Endothelial cell of umbilical vein (primary cell): Measurements from ENCODE around the gene SCGB1C1. TPM values are rescaled to one million over a fixed set of nuclear protein-coding genes. Genes with fewer than 3 reads are reported as not detected.
"Not testable (repeated sequence)": the region's sequence is repeated elsewhere in the genome, so short reads cannot be mapped to it uniquely, and the experiment has no call there.

ENCODE experiments used
- Bru-seq: library from RNA; stranded (reverse); fragments of 400-500 nt; gene quantifications from one replicate; lab custom pipeline; 2021; lab: Mats Ljungman, UMichigan
- BruChase-seq, 2 experiments: library from RNA; stranded (reverse); fragments of 400-500 nt; gene quantifications; one replicate each; lab custom pipeline; 2021; lab: Mats Ljungman, UMichigan
- BruUV-seq: library from RNA; stranded (reverse); fragments of 400-500 nt; replicated peaks from 2 replicates; lab custom pipeline; 2021; lab: Mats Ljungman, UMichigan
- CTCF ChIA-PET: fragments of 300-600, 350-600 bp; sonication (Branson Sonifier 250); formaldehyde crosslinking; loops from one replicate; lab custom pipeline; 2021; ENCODE audit warnings: antibody characterized with exemption, inconsistent platforms; lab: Charles Lee
- POLR2A ChIA-PET: fragments of 300-600, 350-600 bp; sonication (Branson Sonifier 250); formaldehyde crosslinking; loops from one replicate; lab custom pipeline; 2021; ENCODE audit warnings: antibody characterized with exemption, inconsistent platforms; lab: Charles Lee
- DNase-seq: peaks from one replicate; pipeline ENCODE4 v3.0.0-alpha.2; 2011; ENCODE audit warnings: low read depth, low spot score
- FAIRE-seq: peaks from 2 replicates; lab custom pipeline; 2011; peaks lifted over from hg19 to GRCh38; lab: Jason Lieb, UNC
- H2AFZ ChIP-seq: 2 replicates; pipeline ENCODE4 v1.6.0; 2012; ENCODE audit warnings: low read depth, low read length, control low read depth, inconsistent platforms
- H3K27ac ChIP-seq: 2 replicates; pipeline ENCODE4 v1.5.1; 2011; ENCODE audit warnings: low read depth, mild to moderate bottlenecking, control low read depth, low read length, moderate library complexity; ENCODE audit not compliant: insufficient read depth
- H3K27me3 ChIP-seq, 2 experiments: 2 replicates each; pipeline versions ENCODE4 v1.6.0 to v1.6.1; 2011; ENCODE audit warnings: low read length in 2 of 2, mixed read lengths in 1 of 2; ENCODE audit not compliant: control insufficient read depth in 2 of 2, insufficient read depth in 2 of 2
- H3K36me3 ChIP-seq, 2 experiments: 2 replicates in 1 of 2; 3 replicates in 1 of 2; pipeline ENCODE4 v1.5.1; 2011; ENCODE audit warnings: low read length in 2 of 2, mild to moderate bottlenecking in 1 of 2, moderate library complexity in 1 of 2; ENCODE audit not compliant: control insufficient read depth in 2 of 2, insufficient read depth in 2 of 2; ENCODE audit errors: extremely low read depth in 1 of 2
- H3K4me1 ChIP-seq: 3 replicates; pipeline ENCODE4 v1.5.1; 2011; ENCODE audit warnings: mild to moderate bottlenecking, low read length; ENCODE audit not compliant: control insufficient read depth, insufficient read depth; ENCODE audit errors: extremely low read depth
- H3K4me2 ChIP-seq: 2 replicates; pipeline ENCODE4 v1.6.1; 2011; ENCODE audit warnings: low read length, control low read depth, mixed read lengths; ENCODE audit not compliant: insufficient read depth
- H3K4me3 ChIP-seq, 3 experiments: fragments of 200-600 bp in 1 of 3; sonication (generic), shearing (Covaris generic) in 1 of 3; replicated peaks in 1 of 3; 2 replicates each; pipeline ENCODE4 v1.5.1; 2011 to 2016; ENCODE audit warnings: control low read depth in 3 of 3, low read length in 3 of 3, mild to moderate bottlenecking in 2 of 3, inconsistent platforms in 1 of 3, low read depth in 1 of 3, moderate library complexity in 1 of 3; ENCODE audit not compliant: insufficient read depth in 1 of 3
- H3K79me2 ChIP-seq: 2 replicates; pipeline ENCODE4 v1.6.0; 2012; ENCODE audit warnings: low read length, inconsistent platforms; ENCODE audit not compliant: control insufficient read depth, insufficient read depth
- H3K9ac ChIP-seq: replicated peaks from 2 replicates; pipeline ENCODE3; 2011; ENCODE audit warnings: low read length, control low read depth; ENCODE audit not compliant: insufficient read depth; ENCODE audit errors: extremely low read depth
- H3K9me1 ChIP-seq: replicated peaks from 3 replicates; pipeline ENCODE4 v1.6.0; 2011; ENCODE audit warnings: mild to moderate bottlenecking, low read length; ENCODE audit not compliant: control insufficient read depth, insufficient read depth; ENCODE audit errors: extremely low read depth
- H3K9me3 ChIP-seq: replicated peaks from 2 replicates; pipeline ENCODE4 v1.5.1; 2012; ENCODE audit warnings: low read length, inconsistent platforms; ENCODE audit not compliant: control insufficient read depth, insufficient read depth
- H4K20me1 ChIP-seq: replicated peaks from 2 replicates; pipeline ENCODE3; 2011; ENCODE audit warnings: mild to moderate bottlenecking, low read length; ENCODE audit not compliant: control insufficient read depth, insufficient read depth; ENCODE audit errors: extremely low read depth
- dilution Hi-C: fragments of 300-500 bp; cut with MboI; formaldehyde crosslinking; loops from one replicate; pipeline ENCODE4 v1.15.0; 2019; ENCODE audit warnings: low sequenced_read_pairs; ENCODE audit not compliant: extremely low pct_ligation_motif_present
- intact Hi-C: fragments of 100-400 bp; cut with micrococcal nuclease; formaldehyde crosslinking; loops from one replicate; pipeline ENCODE4 v1.10.0; 2022
- long read RNA-seq: library from polyadenylated mRNA; stranded (forward); transcript quantifications from one replicate; pipeline ENCODE4 v2.0.0, GENCODE V29; 2021
- polyA minus RNA-seq, 3 experiments: library from RNA; depleted of rRNA, polyadenylated mRNA; stranded (reverse); fragments of >200 nt; gene quantifications; 1 replicate in 1 of 3; 2 replicates in 2 of 3; pipeline ENCODE4 v1.2.3, GENCODE V29; 2011
- polyA plus RNA-seq, 4 experiments: library from polyadenylated mRNA; depleted of rRNA in 3 of 4; stranded (reverse) in 3 of 4; unstranded in 1 of 4; fragments of >200 nt; gene quantifications; 2 replicates each; pipeline versions ENCODE4 v1.2.1 to v1.2.3, GENCODE V29; 2011 to 2012; ENCODE audit warnings: missing spikeins in 1 of 4
- total RNA-seq: library from RNA; stranded (reverse); gene quantifications from 2 replicates; pipeline ENCODE4 v1.2.3, GENCODE V29; 2021

The SCGB1C1 gene
- total RNA-seq, result not detected in 2 replicates
- not detected in 2 replicates for polyA plus RNA-seq
- not detected in 2 replicates for polyA plus RNA-seq (2011; cell fraction: cytosol; rRNA removed)
- polyA plus RNA-seq (2011; cell fraction: nucleus; rRNA removed), result not detected in 2 replicates
- polyA plus RNA-seq (2012), result not detected in 2 replicates
- not detected in 2 replicates for polyA minus RNA-seq
- not detected for polyA minus RNA-seq (2011; cell fraction: cytosol; rRNA and poly(A)+ RNA removed)
- not detected in 2 replicates for polyA minus RNA-seq (2011; cell fraction: nucleus; rRNA and poly(A)+ RNA removed)
- Bru-seq, nascent RNA, result not detected
- BruChase-seq, experiment 1, labeled RNA remaining after a 6-hour chase, result not detected
- not detected for BruChase-seq, experiment 2, labeled RNA remaining after a 2-hour chase
- long read RNA-seq, result 0 reads

DNA sequence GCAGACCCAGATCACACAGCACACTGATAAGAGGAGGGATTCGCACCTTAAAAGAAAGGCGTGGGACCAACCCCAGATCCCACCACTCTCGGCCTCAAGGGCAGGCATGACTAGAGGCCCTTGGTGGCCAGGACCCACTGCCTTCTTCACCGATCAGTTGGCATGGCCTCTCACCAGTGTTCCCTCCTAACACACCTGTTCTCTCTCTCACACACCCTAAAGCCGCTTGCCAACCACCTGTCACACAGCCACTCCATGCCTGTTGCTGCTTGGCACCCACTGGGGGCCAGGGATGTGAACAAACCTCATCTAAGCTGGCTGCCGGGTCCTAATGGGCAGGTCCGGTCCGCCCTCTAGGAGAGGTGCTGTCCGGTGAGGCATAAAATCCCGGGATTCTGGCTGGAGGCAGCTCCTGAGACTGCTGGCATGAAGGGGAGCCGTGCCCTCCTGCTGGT, at the start of gene SCGB1C1:
Gene SCGB1C1, plus strand, starts transcription at position 405 of the 455 bp plus-strand sequence. Its CDS starts 22 bp downstream, at position 427.
- H3K4me2 ChIP-seq, intact Hi-C loops, H3K27ac ChIP-seq, FAIRE-seq, H3K27me3 ChIP-seq, H3K36me3 ChIP-seq, H2AFZ ChIP-seq, H3K79me2 ChIP-seq, H3K9me3 ChIP-seq, H3K4me3 ChIP-seq, H3K9ac ChIP-seq, DNase-seq, H3K9me1 ChIP-seq, dilution Hi-C loops, CTCF ChIA-PET, H4K20me1 ChIP-seq, BruUV-seq, POLR2A ChIA-PET, H3K4me1 ChIP-seq: not testable (repeated sequence)

DNA sequence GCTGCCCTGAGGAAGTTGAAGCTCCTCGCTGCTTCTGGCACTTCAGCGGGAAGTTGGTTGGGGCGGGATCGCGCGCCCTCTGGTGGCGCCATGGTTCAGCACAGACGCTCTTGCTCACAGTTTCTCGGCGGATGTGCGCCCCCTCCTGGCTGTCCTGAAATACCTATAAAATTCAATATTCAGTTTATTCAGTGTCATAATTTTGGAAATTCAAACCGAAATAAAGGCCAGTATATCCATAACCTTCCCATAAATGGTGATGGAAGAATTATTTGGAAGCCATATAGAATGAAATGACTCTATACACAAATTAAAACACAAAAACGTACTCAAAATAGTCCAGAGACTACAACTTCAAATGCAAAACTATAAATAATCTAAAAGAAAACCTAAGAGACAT, 12.6 kb upstream of the SCGB1C1 start:
- H3K27ac ChIP-seq, H3K9ac ChIP-seq, H3K36me3 ChIP-seq, BruUV-seq, H3K79me2 ChIP-seq, H2AFZ ChIP-seq, H3K4me3 ChIP-seq, CTCF ChIA-PET, H4K20me1 ChIP-seq, H3K4me2 ChIP-seq, H3K9me1 ChIP-seq, dilution Hi-C loops, H3K9me3 ChIP-seq, H3K4me1 ChIP-seq, intact Hi-C loops, FAIRE-seq, POLR2A ChIA-PET, H3K27me3 ChIP-seq, DNase-seq: not testable (repeated sequence)

DNA sequence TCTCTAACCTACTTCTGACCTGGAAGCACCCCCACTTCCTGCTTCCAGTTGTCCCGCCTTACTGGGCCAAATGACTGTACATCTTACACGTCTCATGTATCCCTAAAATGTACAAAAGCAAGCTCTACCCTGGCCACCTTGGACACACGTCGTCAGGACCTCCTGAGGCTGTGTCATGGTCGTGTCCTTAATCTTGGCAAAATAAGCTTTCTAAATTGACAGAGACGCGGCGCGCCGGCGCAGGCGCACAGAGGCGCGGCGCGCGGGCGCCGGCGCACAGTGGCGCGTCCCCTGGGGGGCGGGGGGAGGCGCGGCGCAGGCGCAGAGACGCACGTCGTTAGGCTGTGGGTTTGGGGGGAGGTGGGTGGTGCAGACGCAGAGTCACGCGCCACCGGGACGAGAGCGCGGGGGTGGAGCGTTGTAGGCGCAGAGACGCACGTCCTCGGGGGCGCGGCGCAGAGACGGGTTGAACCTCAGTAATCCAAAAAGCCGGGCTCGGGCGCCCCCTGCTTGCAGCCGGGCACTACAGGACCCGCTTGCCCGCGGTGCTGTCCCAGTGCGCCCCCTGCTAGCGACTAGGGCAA, 3.6 kb upstream of the SCGB1C1 start:
- H4K20me1 ChIP-seq, H3K4me1 ChIP-seq, H3K9me3 ChIP-seq, H3K27ac ChIP-seq, DNase-seq, BruUV-seq, H3K27me3 ChIP-seq, H3K4me2 ChIP-seq, H3K4me3 ChIP-seq, dilution Hi-C loops, H3K79me2 ChIP-seq, CTCF ChIA-PET, H3K9me1 ChIP-seq, H3K9ac ChIP-seq, intact Hi-C loops, H2AFZ ChIP-seq, H3K36me3 ChIP-seq, POLR2A ChIA-PET, FAIRE-seq: not testable (repeated sequence)

DNA sequence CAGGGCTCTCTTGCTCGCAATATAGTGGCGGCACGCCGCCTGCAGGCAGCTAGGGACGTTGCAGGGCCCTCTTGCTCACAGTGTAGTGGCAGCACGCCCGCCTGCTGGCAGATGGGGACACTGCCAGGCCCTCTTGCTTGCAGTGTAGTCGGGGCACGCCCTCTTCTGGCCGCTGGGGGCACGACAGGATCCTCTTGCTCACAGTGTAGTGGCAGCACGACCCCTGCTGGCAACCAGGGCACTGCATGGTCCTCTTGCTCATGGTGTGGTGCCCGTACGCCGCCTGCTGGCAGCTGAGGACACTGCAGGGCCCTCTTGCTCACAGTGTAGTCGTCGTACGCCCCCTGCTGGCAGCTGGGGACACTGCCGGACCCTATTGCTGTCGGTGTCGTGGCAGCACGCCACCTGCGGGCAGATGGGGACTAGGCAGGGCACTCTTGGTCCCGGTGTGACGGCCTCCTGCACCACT, 3.0 kb upstream of the SCGB1C1 start:
- BruUV-seq, H4K20me1 ChIP-seq, POLR2A ChIA-PET, H3K36me3 ChIP-seq, CTCF ChIA-PET, H3K4me1 ChIP-seq, H3K79me2 ChIP-seq, H2AFZ ChIP-seq, H3K9me3 ChIP-seq, H3K4me3 ChIP-seq, H3K9ac ChIP-seq, H3K9me1 ChIP-seq, DNase-seq, H3K27me3 ChIP-seq, H3K27ac ChIP-seq, FAIRE-seq, intact Hi-C loops, dilution Hi-C loops, H3K4me2 ChIP-seq: not testable (repeated sequence)
